ENCODE results near the gene SFXN3. TPM values are rescaled to one million over a fixed set of nuclear protein-coding genes. Genes with fewer than 3 reads are reported as not detected.

SFXN3 gene
- total and polyA plus RNA-seq, 2 of the 8 experiments (the other 6 are each of a cell fraction or from before 2014, with no cell fraction given): 2.6 to 2.8 TPM

DNA sequence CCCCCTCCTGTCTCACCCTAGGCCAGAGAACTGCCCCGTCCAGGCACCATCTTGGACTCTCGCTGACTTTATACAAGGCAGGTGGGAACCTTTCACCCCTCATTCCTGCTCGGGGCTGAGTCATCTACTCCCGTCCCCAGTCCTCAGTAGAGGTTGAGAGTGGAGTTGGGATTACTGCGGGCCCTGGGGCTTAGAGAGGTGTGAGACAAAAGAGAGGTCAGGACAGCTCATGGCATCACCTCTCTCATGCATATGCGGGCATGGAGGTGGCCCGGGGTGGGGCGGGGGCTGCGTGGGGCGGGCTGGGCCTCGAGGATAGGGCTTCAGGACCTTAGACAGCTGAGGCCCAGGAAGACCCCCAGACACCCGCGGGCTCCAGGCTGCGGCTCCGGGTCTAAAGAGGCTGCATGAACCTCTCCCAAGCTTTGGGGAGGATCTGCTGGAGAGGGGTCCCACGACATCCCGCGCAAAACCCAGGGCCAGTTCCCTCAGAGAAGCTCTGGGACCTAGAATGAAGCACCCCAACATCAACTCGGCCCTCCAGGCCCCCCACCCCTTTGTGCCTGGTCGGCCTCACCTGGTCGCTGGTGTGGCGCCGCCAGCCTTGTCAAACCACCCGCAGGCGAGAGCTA is 422 bp upstream of the SFXN3 start:
- Histone ChIP-seq H2BK120ac (replicated peaks; ENCODE audit: low read depth, low read length) (no peak overlapping the region), H2AFZ (ENCODE audit: low read length) (no peak overlapping the region), H3K18ac (ENCODE audit: extremely low read depth, low read length) (peak overlapping the region; percentile 71), H3K27ac (ENCODE audit: low read depth, low read length) (no peak overlapping the region), H2AK5ac (ENCODE audit: low read depth, low read length) (no peak overlapping the region), H3K4ac (replicated peaks; ENCODE audit: insufficient read length, low read depth, low read length) (no peak overlapping the region), H3K56ac (replicated peaks; ENCODE audit: insufficient read length, low read depth, low read length) (no peak overlapping the region), H3K36me3 (ENCODE audit: control insufficient read depth in 2 of 4, insufficient read depth in 4 of 4, low read length in 3 of 4) (no peaks in the 10 kb centered on the region), H3K4me1 (replicated peaks in 1 of 4; ENCODE audit: control insufficient read depth in 3 of 4, insufficient read depth in 4 of 4, low read length in 3 of 4) (peaks cover 0 to 26% (median 21%) of the 10 kb centered on the region in 4 experiments; a peak in 6 of 7 replicates), H2BK15ac (ENCODE audit: low read length) (no peak overlapping the region), H3K9ac (replicated peaks in 1 of 4; ENCODE audit: extremely low read depth in 1 of 4, low read depth in 3 of 4, low read length in 3 of 4) (no peak overlapping the region), H3K4me3 (ENCODE audit: extremely low read depth in 1 of 4, insufficient read depth in 2 of 4, low read depth in 3 of 4, low read length in 4 of 4) (peak overlapping the region; percentile 41 to 66 (median 58); a peak in 7 of 8 replicates), H2BK20ac (ENCODE audit: low read length) (no peak overlapping the region), H2BK5ac (ENCODE audit: low read depth, low read length) (no peak overlapping the region; the same call in 1 of the 2 replicates), H3K9me3 (ENCODE audit: insufficient read depth in 2 of 2, low read depth in 1 of 2, low read length in 1 of 2) (no peaks in the 10 kb centered on the region), H4K20me1 (replicated peaks in 1 of 2; ENCODE audit: control insufficient read depth in 1 of 2, insufficient read depth in 2 of 2, low read length in 2 of 2) (peaks cover 0 to 3% of the 10 kb centered on the region in 2 experiments), H4K8ac (ENCODE audit: extremely low read depth, insufficient read depth, low read length) (no peak overlapping the region), H3K14ac (ENCODE audit: insufficient read length) (no peak overlapping the region), H3K23me2 (ENCODE audit: low read depth, low read length) (peaks cover 17% of the 10 kb centered on the region), H2BK12ac (ENCODE audit: low read depth, low read length) (no peak overlapping the region), H3K27me3 (replicated peaks in 1 of 4; ENCODE audit: control insufficient read depth in 3 of 4, extremely low read depth in 1 of 4, insufficient read depth in 3 of 4, low read length in 3 of 4) (peaks cover 1 to 45% (median 34%) of the 10 kb centered on the region in 4 experiments), H3K23ac (ENCODE audit: insufficient read length) (no peak overlapping the region), H4K91ac (replicated peaks; ENCODE audit: insufficient read length, low read length) (peak overlapping the region; percentile 10), H3K79me1 (ENCODE audit: low read depth, low read length) (no peaks in the 10 kb centered on the region; the same call in 1 of the 2 replicates), H3K4me2 (ENCODE audit: insufficient read depth in 1 of 2, low read depth in 2 of 2, low read length in 2 of 2) (peak overlapping the region; percentile 91 to 99), H4K5ac (ENCODE audit: insufficient read length, low read depth, low read length) (no peak overlapping the region), H3K79me2 (ENCODE audit: control insufficient read depth in 1 of 2, insufficient read depth in 2 of 2, low read length in 2 of 2) (no peaks in the 10 kb centered on the region)
- no peak for FAIRE-seq
- DNase-seq (ENCODE audit: low read depth in 1 of 2, low spot score in 2 of 2): no peak
- 17% methylated on average over 20 of the region's 25 CpGs; no CpG with 5 or more reads in 1 of the 2 experiments for WGBS, 2 experiments (ENCODE audit: extremely low coverage in 1 of 2, insufficient coverage in 1 of 2, insufficient read length in 1 of 2, insufficient replicate concordance in 2 of 2, low coverage in 1 of 2, low lambda C conversion rate in 2 of 2, missing lambda C conversion rate in 1 of 2)
- POLR2A ChIA-PET (ENCODE audit: partially characterized antibody): interaction anchor here (0.7 to 3.5 kb wide), 9 partner anchors 9 to 43 kb away, joined by 3 to 24 read pairs (median 6); partner anchors contain the start of genes LZTS2, MRPL43 and TWNK
- CTCF ChIA-PET (ENCODE audit: partially characterized antibody): interaction anchor here (0.6 to 51.8 kb wide), 22 partner anchors 10 to 562 kb away, joined by 3 to 2176 read pairs (median 4); partner anchors contain the start of genes KAZALD1 and LZTS2
- 0 out of 2 replicates have a peak, but pooled peaks have one; percentile 14 for TF ChIP-seq PHF8 (conservative IDR thresholded peaks at IDR 0.05; ENCODE audit: low read depth, low read length)
- no peak for TF ChIP-seq KDM1A (IDR thresholded peaks at IDR 0.05; ENCODE audit: borderline replicate concordance, low read length)
- TF ChIP-seq CREB1 (IDR thresholded peaks at IDR 0.05): 0 out of 2 replicates have a peak, but pooled peaks have one; percentile 21
- 0 out of 2 replicates have a peak, but pooled peaks have one; percentile 3 for TF ChIP-seq E2F6 (IDR thresholded peaks at IDR 0.05)

Data from H1 (cell line).